Measurements from ENCODE around the gene CDKAL1.
"Not testable (repeated sequence)": the region's sequence is repeated elsewhere in the genome, so short reads cannot be mapped to it uniquely, and the experiment has no call there.

CDKAL1 gene

DNA sequence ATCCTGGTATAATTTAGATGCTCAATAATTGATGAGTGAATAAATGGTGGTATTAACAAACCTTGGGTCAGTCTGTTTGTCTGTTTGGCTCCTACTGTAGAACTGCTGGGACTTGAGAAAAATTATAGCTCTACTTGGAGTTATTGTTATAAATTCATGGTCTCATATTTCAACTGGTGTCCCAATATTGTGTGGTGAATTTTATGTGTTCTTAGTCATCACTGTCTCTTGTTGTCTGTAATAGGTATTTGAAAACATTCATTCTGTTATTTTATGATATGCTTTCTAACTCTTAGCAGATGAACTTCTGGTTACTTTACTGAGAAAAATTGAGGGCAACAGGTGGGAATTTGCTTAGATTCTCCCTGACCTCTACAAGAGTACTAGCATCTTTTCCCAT lies 221.4 kb downstream of the CDKAL1 start:
- no peak for DNase-seq

DNA sequence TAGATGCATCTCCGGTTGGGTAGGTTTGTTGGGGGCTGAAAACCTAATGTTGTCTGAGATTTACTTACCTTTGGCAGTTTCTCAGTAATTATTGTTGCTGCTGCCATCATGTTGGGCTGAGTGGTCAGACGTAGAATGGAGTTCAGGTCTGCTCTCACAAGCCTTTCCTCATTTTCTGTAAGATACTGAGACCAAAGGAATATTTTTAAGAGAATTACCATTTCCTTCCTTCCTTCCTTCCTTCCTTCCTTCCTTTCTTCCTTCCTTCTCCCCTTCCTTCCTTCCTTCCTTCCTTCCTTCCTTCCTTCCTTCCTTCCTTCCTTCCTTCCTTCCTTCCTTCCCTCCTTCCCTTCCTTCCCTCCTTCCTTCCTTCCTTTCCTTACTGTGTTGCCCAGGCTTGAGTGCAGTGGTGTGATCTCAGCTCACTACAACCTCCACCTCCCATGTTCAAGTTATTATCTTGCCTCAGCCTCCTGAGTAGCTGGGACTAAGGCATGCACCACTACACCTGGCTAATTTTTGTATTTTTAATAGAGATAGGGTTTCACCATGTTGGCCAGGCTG lies 222.4 kb downstream of the CDKAL1 start:
- not testable (repeated sequence) for DNase-seq

DNA sequence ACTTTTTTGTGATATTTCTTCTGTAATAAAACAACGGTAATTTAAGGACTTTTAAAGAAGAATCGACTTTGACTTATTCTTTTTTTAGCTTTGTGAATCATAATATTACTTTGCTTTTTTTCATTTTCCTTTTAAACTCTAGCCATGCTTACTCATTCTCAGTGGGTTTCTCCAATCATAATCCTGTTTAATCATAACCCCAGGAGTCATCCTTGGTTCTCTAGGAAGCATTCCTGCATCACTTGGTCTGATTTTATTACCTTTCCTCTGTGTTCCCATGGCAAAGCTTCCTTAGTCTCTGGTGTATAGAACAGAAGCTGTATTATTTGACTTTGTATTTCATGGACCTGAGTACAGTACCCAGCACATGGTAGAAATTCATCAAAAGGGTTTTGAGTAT lies 223.5 kb downstream of the CDKAL1 start:
- DNase-seq = no peak

DNA sequence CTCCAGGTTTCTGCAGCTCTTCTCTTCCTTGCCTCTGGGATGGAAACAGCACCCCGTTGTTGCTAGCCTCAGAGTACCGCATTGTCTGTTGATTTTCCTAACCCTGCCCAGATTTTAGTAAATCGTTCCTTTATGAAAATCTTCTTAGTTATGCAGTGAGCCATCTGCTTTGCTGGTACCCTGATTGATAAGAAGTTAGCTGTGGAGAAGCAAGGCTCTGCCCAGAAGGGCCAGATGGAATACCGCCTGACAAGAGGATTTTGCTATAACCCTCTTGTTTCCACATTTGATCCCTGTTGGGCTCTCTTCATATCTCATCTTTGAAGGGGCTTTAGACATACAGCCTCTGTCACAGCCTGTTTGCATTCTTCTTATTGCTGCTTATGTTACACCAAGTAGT lies 229.0 kb downstream of the CDKAL1 start:
- no peak for DNase-seq

DNA sequence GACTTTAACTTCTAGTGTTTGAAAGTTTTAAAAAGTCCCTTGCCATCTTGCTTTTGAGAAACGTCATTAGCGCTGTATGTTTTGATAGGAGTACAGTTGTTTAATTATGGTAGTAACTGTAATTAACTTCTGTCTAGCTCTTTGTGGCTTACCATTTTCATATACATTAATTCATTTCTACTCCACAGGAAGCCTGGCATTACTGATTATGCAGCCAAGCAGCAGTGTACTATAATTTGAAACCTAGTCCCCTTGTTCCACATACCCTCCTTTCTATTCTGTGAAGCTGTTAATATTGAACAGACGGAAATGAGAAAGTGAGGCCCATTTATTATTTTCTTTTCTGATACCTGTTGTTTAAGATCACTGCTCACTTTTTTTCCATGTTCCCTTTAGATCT lies 235.4 kb downstream of the CDKAL1 start:
- DNase-seq = no peak

DNA sequence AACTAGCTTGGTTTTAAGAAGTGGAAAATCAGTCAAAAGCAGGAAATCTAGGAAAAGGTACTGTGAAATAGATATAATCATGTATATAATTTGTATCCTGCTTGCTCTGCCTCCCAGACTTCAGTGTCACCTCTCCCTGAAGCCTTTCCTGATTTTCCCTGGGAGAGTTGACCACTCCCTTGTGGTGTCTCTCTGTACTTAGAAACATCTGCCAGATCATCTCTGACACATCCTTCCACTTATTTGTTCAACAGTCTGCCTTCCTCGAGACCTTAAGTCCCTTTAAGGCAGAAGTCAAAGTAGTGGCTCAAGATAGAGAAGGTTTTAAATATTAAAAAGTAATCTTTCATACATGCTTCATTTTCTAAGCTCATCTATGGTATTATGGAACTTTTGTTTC lies 236.5 kb downstream of the CDKAL1 start:
- no peak for DNase-seq

DNA sequence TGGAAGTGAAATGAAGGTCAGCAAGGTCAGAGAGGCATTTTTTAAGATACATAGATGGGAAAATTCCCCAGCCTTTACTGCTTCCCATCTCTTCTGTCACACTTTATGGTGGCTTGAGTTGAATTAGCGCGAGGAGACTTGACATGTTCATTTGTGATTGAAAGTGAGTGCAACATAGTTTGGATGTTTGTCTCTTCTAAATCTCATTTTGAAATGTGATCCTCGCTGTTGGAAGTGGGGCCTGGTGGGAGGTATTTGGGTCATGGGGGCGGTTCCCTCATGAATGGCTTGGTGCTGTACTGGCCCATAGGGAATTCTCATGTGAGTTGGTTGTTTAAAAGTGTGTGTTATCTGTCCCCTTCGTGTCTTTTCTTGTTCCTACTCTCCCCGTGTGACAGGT lies 237.2 kb downstream of the CDKAL1 start:
- no peak for DNase-seq

DNA sequence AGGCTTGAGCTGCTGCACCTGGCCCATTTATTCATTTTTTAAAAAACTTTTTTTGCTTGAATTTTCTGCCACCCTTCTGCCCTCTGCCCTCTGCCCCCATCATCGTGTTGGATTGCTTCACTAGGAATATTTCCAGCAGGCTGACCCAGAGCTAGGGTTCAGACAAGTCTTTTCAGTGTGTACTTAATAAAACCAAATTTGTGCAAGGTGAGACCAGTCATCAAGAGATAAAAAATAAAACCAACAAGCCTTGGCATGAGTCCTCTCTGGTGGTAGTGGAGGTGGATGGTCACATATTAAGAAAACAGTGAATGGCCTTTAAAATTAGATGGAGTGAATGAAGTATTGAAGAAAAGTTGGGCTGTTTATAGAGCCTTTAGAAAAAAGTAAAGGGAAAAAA lies 239.6 kb downstream of the CDKAL1 start:
- DNase-seq = no peak

DNA sequence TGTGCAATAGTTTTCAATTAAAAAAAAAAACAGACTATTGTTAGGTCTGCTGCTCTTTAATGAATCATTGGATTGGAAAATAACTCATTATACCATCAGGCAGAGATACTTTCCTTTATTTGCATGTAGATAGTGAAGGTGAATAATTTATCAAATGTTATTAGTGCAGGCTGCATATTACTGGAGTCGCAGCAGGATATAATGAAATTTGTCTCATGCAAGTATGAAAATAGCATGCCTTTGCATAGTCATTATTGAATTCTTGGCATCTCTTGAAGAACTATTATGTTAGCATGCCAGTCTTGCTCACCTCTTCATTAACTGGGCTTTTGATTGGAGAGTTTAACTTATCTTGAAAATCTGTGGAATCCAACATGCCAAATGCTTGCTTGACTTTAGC lies 241.7 kb downstream of the CDKAL1 start:
- no peak for DNase-seq

DNA sequence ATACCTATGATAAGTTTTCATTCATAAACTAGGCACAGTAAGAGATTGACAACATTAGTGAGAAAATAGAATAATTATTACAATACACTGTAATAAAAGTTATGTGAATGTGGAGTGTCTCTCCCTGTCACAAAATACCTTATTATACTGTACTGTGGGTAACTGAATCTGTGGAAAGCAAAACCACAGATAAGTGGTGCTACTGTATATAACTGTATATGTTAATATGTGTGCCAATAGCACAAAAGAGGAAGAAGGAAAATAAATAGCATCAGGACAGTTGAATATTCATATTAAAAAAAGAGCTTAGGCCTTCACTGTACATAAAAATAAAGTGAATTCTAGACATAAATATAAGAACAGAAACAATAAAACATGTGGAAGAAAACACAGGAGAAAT lies 243.5 kb downstream of the CDKAL1 start:
- DNase-seq = no peak

DNA sequence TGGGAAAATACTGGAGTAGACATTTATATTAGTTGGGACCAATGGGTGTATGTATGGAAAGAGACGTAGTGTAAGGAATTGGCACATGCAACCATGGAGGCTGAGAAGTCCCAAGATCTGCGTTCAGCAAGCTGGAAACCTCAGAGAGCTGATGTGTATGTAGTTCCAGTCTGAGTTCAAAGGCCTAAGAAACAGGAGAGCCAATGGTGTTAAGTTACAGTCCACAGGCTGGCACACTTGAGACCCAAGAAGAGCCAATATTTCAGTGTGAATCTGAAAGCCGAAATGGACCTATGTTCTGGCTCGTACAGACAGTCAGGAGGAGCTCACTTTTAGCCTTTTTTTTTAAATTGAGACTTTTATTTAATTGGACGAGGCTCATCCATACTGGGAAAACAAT lies 244.2 kb downstream of the CDKAL1 start:
- no peak for DNase-seq

DNA sequence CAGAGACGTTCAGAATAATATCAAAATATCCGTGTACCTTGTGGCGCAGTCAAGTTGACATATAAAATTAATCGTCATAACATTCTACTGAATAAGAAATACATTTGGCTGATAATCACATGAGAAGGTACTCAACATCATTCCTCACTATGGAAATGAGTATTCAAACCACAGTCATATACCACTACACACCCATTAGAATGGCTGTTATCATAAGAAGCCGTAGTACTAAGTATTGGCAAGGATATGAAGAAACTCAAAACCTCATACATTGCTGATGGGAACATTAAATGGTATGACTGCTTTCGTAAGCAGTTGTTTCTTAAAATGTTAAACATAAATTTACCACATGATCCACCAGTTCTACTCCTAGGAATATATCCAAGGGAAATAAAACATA lies 244.7 kb downstream of the CDKAL1 start:
- DNase-seq = no peak

DNA sequence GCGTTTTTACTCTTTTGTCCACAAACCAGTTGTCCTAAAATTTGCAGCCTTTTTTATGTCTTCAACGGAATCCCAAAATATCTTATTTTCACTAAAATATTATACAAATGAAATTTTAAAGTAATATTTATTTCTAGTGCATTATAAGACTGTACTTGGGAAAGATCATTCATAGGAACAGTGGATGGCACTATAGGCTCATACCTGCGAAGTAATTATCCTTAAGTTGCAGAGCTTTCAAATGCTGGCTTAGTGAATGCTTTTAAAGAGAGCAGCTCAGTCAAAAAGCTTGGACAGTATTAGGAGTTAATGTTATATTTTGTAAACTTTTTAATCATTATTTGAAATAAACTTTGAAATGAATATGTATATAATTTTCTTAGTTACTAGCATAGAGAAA lies 254.9 kb downstream of the CDKAL1 start:
- DNase-seq = no peak

DNA sequence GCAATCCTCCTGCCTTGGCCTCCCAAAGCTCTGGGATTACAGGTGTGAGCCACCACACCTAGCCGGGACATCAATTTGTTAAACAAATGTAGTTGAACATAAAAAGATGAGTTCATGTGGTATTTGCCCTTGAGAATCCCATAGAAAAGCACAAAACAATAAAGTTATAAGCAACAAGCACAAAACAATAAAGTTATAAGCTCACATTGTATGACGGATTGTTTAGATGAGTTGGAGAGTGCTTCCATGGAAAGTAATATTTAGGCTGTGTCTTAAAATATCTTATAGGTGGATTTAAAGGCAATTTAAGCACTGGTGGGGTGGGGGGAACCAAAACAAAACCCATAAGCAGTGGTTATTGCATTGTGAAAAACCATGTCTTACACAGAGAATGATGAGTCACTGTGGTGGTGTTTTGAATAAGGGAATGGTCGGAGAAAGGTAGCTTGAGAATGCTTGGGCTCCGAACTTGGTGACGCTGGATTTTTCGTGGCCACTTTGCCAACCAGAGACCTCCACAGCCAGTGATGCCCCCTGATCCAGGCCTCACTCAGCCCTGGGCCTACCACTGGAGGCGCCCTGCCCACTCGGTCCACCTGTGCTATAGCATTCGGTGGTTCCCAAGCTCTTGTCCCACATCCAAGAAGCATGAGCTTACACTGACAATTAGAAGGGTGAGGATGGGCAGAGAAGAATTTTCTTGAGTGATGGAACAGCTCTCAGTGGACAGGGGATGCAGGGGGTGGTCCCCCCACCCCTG lies 256.0 kb downstream of the CDKAL1 start:
- no peak for DNase-seq

DNA sequence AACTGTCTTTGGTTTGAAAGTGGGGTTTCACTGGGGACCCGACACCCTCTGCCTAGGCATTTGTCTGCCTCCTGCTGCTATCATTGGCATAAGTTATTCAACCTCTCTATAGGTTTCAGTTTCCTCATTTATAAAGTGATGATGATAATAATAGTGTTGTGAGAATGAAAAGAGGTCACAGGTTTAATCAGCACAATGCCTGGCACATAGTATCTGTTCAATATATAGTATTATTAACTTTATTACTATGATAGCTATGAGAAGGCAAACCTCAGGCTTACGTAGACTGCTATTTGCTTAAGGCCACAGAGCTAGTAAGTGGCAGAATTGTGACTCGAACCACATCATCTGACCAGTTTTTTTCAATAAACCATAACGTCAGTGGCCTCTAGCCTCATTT lies 256.8 kb downstream of the CDKAL1 start:
- no peak for DNase-seq

DNA sequence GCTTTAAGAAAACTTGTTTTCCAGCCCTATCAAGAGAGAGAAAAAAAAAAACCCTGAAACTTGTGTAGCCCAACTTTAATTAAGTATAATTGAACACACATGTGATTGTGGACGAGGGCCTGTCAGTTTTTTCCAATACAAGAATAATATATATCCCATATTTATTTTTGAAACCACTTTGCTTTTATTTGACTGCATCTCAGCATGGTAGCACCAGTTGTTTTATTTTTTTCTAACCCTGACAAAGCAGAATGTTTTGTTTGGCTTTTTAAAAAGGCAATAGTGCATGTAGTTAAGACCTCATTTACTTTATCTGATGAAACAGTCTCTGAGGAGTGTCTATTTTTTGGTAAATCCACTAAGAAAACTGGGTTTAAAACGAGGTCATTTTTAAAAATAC lies 257.7 kb downstream of the CDKAL1 start:
- DNase-seq = no peak

DNA sequence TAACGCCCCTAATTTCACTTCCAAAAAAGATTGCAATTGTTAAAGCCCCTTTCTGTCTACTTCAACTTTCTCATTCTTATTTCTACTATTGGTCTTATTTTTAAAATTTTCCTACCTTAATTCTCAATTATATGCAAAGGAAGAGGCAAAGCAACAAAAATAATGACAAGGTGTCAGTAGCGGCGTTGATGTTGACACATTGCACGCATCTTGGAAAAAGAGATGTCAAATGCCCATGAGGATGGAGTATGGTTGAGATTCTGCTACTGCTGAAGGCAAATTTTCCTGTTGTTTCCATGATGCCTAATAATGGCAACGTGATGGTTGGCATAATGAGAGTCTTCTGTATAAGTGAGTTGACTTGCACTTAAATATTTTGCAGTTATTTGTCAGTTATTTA lies 258.9 kb downstream of the CDKAL1 start:
- DNase-seq = no peak

DNA sequence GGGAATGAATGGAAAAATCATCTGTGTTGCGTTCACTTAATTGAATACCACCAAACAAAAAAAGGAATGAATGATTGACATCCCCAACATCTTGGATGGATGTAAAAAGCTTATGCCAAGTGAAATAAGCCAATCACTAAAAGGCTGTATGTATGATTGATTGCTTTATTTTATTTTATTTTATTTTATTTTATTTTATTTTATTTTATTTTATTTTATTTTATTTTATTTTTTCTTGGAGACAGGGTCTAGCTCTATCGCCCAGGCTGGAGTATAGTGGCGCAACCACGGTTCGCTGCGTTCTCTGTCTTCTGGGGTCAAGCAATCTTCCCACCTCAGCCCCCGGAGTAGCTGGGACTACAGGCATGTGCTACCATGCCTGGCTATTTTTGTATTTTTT lies 263.3 kb downstream of the CDKAL1 start:
- DNase-seq = no peak

DNA sequence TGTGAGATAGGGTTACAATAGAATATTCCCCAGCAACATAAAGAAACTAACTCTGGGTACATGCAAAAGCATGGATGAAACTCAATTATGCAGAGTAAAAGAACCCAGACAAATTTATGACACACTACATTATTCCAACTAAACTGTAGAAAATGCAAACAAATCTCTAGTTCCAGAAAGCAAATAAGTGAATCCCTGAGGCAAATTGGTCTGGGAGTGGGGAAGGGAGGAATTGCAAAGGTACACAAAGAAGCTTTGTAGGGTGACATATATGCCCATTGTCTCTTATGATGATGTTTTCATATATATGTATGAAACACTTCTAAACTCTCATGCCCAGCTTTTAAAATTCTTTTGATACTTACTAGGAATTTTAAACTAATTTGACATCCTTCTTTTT lies 266.0 kb downstream of the CDKAL1 start:
- no peak for DNase-seq

DNA sequence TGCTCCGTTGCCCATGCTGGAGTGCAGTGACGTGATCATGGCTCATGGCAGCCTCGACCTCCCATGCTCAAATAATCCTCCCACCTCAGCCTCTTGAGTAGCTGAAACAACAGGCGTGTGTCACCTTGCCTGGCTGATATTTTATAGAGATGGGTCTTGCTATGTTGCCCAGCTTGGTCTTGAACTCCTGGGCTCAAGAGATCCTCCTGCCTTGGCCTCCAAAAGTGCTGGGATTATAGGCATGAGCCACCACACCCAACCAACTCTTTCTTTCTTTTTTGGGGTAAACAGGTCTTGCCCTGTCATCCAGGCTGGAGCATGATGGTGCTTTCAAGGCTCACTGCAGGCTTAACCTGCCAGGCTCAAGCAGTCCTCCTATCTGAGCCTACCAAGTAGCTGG lies 266.4 kb downstream of the CDKAL1 start:
- no peak for DNase-seq

DNA sequence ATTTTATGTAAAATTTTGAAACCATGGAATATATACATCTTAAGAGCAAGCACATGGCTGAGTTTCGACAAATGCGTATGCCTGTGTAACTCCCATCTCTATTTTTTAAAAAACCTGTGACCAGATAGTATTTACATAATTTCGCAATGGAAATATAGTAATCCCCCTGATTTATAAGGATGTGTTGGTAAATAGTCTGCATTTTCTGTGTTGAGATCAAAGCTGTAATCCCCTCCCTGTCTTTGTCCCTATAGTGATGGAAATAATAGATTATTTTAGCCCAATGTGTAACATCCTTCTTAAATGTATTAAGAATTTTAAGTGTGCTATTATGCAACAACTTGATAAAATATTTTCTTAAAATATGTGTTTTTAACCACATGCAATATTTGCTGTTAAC lies 267.3 kb downstream of the CDKAL1 start:
- no peak for DNase-seq

DNA sequence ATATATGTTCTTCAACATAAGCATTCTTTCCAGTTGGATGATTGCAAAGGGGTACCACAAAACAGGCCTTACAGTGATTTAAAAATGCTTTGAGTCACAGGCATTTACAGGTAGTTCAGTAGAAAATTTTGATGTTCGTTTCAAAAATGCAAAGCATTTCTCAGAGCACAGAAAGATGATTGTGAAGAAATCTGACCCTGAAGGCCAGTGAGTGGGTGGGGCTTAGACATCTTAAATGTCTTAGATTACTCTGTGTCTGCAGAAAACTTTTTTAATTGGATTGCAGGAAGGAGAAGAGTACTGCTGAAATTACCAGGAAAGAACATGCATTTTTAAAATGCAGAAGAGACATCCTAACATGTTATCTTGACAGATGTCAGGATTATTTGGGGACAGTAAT lies 268.3 kb downstream of the CDKAL1 start:
- DNase-seq = no peak

DNA sequence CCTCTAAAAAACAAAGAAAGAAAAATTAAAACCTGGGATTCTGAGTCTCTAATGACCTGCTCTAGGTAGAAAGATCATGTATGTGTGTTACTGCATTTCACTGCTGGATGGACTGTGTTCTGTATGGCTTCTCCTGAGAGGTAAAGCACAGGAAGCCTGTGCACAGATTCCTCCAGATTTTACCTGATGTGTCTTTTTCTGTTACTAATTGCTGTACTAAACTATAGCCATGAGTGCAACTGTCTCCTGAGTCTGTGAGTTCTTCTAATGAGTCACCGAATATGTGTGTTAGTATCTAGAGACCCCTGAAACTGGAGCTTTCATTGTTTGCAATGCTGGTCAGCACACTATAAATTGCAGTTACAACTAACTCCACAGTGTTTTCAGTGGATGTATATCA lies 270.8 kb downstream of the CDKAL1 start:
- no peak for DNase-seq

DNA sequence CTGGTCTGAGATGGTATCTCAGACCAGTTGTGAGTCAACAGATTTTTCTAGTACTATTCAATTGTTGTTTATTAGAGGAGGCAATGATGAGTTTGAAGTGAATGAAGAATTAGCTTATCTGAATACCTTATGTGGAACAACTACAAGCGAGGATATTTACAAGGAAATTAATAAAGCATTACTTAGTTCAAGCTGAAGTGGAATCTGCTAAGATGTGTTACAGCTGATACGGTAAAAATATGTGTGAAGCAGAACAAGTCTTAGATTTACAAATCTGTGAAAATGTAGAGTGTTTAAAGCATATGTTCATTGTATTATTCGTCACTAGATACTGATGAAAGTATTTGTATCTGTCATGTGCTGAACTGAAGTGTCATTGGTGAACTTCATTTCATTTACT lies 272.4 kb downstream of the CDKAL1 start:
- DNase-seq = no peak

DNA sequence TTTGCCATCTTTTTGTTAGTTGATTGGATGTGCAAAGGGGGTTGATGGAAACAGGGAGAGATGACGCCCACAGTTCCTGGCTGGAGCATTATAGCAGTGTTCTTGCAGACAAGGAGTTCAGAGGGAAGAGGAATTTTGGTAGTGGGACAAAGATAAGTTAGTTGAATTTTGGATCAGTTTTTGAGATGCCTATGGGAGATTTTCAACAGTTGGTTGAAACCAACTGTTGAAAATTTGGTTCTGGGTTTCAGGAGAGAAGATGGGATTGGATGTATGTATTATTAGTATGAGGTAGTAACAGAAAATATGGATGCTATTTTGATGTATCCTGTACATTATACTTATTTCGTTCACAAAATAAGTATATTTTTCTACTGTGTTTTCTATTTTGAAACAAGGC lies 274.2 kb downstream of the CDKAL1 start:
- no peak for DNase-seq
